ENCODE data around the gene FADS2.

Gene FADS2

DNA sequence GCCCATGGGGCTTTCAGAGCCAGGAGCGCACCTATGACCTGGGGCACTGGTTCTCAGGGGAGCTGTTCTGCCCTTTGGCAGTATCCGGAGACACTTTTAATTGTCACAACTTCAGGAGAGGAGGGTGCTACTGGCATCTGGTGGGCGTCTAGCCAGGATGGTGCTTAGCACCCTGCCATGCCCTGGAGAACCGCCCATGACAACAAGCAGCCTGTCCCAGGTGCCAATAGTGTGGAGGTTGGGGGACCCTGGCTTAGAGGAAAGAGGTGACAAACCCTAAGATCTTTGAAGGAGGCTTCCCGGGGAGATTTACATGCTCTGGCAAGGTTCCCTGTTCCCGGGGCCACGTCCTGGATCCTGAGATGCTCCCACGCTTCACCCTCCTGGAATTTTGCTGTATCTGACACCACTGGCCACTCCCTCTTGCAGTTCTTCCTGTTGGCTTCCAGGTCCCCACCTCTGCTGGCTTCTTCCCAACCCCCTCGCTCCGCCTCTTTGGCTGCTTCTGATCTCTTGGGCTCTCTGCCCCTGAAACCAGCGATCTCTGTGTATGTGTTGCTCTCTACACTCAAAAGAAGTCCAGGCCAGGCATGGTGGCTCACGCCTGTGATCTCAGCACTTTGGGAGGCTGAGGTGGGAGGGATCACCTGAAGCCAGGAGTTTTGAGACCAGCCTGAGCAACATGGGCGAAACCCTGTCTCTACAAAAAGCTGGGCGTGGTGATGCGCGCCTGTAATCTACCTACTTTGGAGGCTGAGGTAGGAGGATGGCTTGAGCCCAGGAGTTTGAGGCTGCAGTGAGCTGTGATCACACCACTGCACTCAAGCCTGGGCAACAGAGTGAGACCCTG lies 32.2 kb downstream of the FADS2 start:
- in situ Hi-C loops (cut with HindIII; ENCODE audit: low sequenced_read_pairs) = no loop called here
- peak; percentile 28 for DNase-seq (ENCODE audit: low read depth)
- no peak for TF ChIP-seq CTCF (IDR thresholded peaks at IDR 0.05; ENCODE audit: low read depth, low read length, missing control alignments)
- H3K4me3 ChIP-seq (ENCODE audit: low read depth, low read length) = no peak overlapping the region

- DNase-seq (ENCODE audit: low read depth) = no peak
- in situ Hi-C loops (cut with HindIII; ENCODE audit: low sequenced_read_pairs) = no loop called here
- no peak overlapping the region for H3K4me3 ChIP-seq (ENCODE audit: low read depth, low read length)
- no peak for TF ChIP-seq CTCF (IDR thresholded peaks at IDR 0.05; ENCODE audit: low read depth, low read length, missing control alignments)
These were observed 33.5 kb downstream of the FADS2 start for GRCh38 chr11:61861634-61862033.

DNA sequence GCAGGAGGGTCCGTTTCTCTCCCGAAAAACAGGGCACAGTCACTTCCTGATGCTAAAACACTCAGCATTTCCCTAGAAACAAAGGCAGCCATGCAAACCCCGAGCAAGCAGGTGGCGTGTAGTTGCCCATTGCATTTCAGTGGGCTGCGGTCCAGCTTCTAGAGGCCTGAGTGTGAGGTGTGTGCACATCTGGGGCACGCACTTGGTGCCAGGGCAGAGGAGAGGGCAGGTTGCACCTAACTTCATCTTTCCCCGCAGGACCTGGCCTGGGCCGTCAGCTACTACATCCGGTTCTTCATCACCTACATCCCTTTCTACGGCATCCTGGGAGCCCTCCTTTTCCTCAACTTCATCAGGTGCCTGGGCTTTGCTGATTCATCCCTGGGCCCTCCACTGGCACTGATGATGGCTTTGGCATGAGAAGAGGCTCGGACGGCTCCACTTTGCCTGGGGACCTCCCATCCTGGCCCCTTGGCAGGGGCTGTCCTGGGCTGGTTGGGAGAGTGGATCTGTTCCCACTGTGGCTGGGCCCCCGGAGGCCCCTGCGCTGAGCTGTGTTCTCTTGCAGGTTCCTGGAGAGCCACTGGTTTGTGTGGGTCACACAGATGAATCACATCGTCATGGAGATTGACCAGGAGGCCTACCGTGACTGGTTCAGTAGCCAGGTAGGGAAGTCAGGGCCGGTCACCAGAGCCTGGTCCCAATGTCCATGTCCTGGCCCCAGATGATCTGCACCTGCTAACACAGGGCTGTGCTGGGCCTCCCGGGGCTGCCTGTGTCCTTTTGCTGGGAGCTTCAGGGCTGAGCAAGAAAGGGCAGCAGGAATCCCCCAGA lies 34.8 kb downstream of the FADS2 start:
- DNase-seq (ENCODE audit: low read depth) = no peak
- in situ Hi-C loops (cut with HindIII; ENCODE audit: low sequenced_read_pairs) = no loop called here
- TF ChIP-seq CTCF (IDR thresholded peaks at IDR 0.05; ENCODE audit: low read depth, low read length, missing control alignments) = no peak
- H3K4me3 ChIP-seq (ENCODE audit: low read depth, low read length) = no peak overlapping the region

DNA sequence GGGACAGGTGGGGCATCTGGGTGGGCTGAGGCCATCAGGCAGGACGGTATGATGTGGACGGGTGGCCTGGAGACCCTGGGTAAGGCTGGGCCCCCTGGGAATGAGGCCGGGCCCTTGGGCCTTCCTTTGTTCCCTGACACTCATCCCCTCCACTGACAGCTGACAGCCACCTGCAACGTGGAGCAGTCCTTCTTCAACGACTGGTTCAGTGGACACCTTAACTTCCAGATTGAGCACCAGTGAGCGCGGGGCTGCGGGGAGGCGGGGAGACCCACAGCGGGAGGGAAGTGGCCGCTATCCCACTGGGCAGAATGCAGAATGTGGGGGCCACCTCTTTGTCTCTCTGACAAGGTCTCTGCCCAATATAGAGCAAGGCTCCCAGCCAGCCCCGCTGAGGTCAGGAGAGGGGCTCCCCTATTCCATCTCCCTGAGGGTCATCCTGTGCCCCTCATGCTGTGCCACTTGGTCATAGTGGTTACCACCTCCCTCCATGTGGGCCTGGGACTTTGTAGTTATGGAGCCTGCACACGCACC lies 35.5 kb downstream of the FADS2 start:
- no peak overlapping the region for H3K4me3 ChIP-seq (ENCODE audit: low read depth, low read length)
- DNase-seq (ENCODE audit: low read depth) = no peak
- TF ChIP-seq CTCF (IDR thresholded peaks at IDR 0.05; ENCODE audit: low read depth, low read length, missing control alignments) = no peak
- in situ Hi-C loops (cut with HindIII; ENCODE audit: low sequenced_read_pairs) = no loop called here

- no peak overlapping the region for H3K4me3 ChIP-seq (ENCODE audit: low read depth, low read length)
- no peak for DNase-seq (ENCODE audit: low read depth)
- in situ Hi-C loops (cut with HindIII; ENCODE audit: low sequenced_read_pairs) = no loop called here
- TF ChIP-seq CTCF (IDR thresholded peaks at IDR 0.05; ENCODE audit: low read depth, low read length, missing control alignments) = no peak
These were observed 37.0 kb downstream of the FADS2 start for GRCh38 chr11:61864814-61865775.
